ENCODE measurements around the gene GRM8. TPM values are rescaled to one million over a fixed set of nuclear protein-coding genes. Genes with fewer than 3 reads are reported as not detected.

Gene GRM8
- polyA plus RNA-seq, 2 of the 4 experiments (the other 2 are of a cell fraction) = 0.06 TPM; not detected in 1

DNA sequence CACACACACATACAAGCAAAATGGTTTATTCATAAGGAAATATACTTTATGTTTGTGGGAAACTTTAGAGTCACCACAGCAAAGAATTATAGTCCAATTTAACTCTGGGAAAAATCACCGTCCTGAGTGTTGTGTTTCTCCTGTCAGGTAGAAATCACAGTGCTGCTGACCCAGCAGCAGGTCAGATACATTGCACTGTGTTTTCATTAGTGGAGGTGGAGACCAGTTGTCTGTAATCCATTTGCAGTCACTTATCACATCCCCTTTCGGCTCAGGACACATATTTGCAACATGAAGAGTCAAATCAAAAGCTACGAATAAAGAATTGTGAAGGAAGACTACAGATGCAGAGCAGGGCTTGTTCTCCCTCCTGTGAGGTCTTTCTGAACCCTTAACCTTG, 799.6 kb downstream of the GRM8 start:
- 26% methylated on average over 3 of the region's 3 CpGs for WGBS (ENCODE audit: missing lambda C conversion rate)
- POLR2A ChIA-PET = no interaction called here
- CTCF ChIA-PET = no interaction called here
- FAIRE-seq = no peak
- no peak overlapping the region for H3K4me2 ChIP-seq
- no peaks in the 10 kb centered on the region for H3K4me1 ChIP-seq
- no peaks in the 10 kb centered on the region for H3K9me3 ChIP-seq
- DNase-seq (ENCODE audit: low read depth in 1 of 2, low spot score in 1 of 2) = no peak
- no peak for ATAC-seq
- TF ChIP-seq MAZ (IDR thresholded peaks at IDR 0.05; ENCODE audit: borderline replicate concordance, low read depth, low read length) (no peak), RNF2 (IDR thresholded peaks at IDR 0.05; ENCODE audit: borderline replicate concordance, low read depth) (no peak), FOXS1 (CRISPR knock-in tag; IDR thresholded peaks at IDR 0.05) (no peak), GATA3 (IDR thresholded peaks at IDR 0.05; ENCODE audit: borderline replicate concordance) (no peak), FOSL2 (IDR thresholded peaks at IDR 0.05) (no peak), FOSL2 (CRISPR knock-in tag; IDR thresholded peaks at IDR 0.05) (no peak), HOXA7 (CRISPR knock-in tag; IDR thresholded peaks at IDR 0.05) (no peak), ZFP36 (IDR thresholded peaks at IDR 0.05; ENCODE audit: borderline replicate concordance, partially characterized antibody) (no peak), PHF8 (IDR thresholded peaks at IDR 0.05; ENCODE audit: borderline replicate concordance, low read depth) (no peak), BHLHE40 (IDR thresholded peaks at IDR 0.05; ENCODE audit: low read depth, low read length) (no peak), HEYL (CRISPR knock-in tag; IDR thresholded peaks at IDR 0.05) (no peak), KDM5A (IDR thresholded peaks at IDR 0.05) (no peak)
- TF ChIP-seq, protein P1, sequence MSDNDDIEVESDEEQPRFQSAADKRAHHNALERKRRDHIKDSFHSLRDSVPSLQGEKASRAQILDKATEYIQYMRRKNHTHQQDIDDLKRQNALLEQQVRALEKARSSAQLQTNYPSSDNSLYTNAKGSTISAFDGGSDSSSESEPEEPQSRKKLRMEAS (IDR thresholded peaks at IDR 0.05) = no peak
- H3K27ac ChIP-seq = no peak overlapping the region
- no peak overlapping the region for H3K4me3 ChIP-seq

DNA sequence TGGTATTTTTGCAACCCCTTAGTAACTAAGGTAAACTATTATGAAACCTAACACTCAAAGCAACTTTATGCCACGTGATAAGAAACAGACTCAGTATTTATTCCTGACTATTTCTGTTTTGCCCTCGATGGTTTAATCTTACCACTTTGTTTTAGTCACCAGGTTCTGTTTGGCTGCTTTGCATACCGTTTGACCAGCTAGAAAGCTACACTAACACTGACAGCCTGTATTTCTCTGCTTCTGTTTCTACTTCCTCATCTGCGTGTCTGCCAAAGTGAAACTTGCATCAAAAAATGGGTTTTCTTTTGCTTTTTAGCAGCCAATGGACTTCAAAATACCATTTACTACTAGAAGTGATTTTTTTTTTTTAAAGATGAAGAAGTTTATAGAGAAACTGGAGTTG, 802.5 kb downstream of the GRM8 start:
- Histone ChIP-seq H3K4me2 (no peak overlapping the region), H3K27ac (no peak overlapping the region), H3K4me1 (no peaks in the 10 kb centered on the region), H3K4me3 (no peak overlapping the region), H3K9me3 (no peaks in the 10 kb centered on the region)
- 2% methylated on average over 4 of the region's 4 CpGs for WGBS (ENCODE audit: missing lambda C conversion rate)
- DNase-seq (ENCODE audit: low read depth in 1 of 2, low spot score in 1 of 2) (no peak), ATAC-seq (no peak), FAIRE-seq (no peak)
- TF ChIP-seq CHD2 (IDR thresholded peaks at IDR 0.05; ENCODE audit: low read length, partially characterized antibody) = no peak
- TF ChIP-seq, protein P2, sequence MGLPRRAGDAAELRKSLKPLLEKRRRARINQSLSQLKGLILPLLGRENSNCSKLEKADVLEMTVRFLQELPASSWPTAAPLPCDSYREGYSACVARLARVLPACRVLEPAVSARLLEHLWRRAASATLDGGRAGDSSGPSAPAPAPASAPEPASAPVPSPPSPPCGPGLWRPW (IDR thresholded peaks at IDR 0.05) = no peak
- TF ChIP-seq TFCP2L1 (CRISPR knock-in tag; IDR thresholded peaks at IDR 0.05) = no peak
- no peak for TF ChIP-seq EP300 (IDR thresholded peaks at IDR 0.05)
- no peak for TF ChIP-seq KDM5A (IDR thresholded peaks at IDR 0.05)
- TF ChIP-seq NPAS2 (CRISPR knock-in tag; IDR thresholded peaks at IDR 0.05; ENCODE audit: borderline replicate concordance) = no peak
- TF ChIP-seq NFE2L2 (conservative IDR thresholded peaks at IDR 0.05; ENCODE audit: low read length) = no peak
- TF ChIP-seq ZFP36 (IDR thresholded peaks at IDR 0.05; ENCODE audit: borderline replicate concordance, partially characterized antibody) = no peak
- TF ChIP-seq, protein P3, sequence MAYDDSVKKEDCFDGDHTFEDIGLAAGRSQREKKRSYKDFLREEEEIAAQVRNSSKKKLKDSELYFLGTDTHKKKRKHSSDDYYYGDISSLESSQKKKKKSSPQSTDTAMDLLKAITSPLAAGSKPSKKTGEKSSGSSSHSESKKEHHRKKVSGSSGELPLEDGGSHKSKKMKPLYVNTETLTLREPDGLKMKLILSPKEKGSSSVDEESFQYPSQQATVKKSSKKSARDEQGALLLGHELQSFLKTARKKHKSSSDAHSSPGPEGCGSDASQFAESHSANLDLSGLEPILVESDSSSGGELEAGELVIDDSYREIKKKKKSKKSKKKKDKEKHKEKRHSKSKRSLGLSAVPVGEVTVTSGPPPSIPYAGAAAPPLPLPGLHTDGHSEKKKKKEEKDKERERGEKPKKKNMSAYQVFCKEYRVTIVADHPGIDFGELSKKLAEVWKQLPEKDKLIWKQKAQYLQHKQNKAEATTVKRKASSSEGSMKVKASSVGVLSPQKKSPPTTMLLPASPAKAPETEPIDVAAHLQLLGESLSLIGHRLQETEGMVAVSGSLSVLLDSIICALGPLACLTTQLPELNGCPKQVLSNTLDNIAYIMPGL (CRISPR knock-in tag; IDR thresholded peaks at IDR 0.05; ENCODE audit: borderline replicate concordance) = no peak
- TF ChIP-seq HOXA7 (CRISPR knock-in tag; IDR thresholded peaks at IDR 0.05) = no peak
- POLR2A ChIA-PET = no interaction called here
- CTCF ChIA-PET = interaction anchor here (1.2 kb wide), 1 partner anchor 36 kb away, joined by 3 read pairs; no protein-coding TSS in a partner anchor

DNA sequence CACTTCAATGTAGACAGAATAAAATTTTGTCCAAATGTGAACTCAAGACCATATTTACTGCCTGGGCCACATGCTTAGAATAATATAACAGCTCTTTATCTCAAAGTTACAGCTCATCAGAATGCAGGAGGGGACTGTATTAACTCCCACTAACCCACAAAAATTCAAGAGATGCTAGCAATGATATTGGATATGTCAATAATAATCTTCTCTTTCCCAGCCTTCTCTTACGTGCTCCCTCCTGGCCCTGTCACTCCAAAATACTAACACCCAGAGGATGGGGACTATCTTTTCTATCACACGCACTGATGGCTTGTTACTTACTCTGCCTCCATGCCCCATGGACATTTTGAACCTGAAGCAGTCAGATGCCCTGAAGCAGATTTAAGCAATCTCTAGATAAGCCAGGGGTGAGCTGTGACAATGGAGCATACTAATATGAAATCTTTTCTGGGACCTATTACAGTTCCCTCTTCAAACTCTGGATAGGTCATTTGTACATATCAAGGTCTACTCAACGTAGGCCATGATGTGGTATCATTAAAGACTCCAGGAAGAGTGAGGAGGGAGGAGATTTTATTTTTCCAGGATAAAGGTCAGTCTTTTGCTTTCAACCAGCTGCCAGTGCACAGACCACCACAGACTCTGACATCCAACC, 803.0 kb downstream of the GRM8 start:
- CTCF ChIA-PET = interaction anchor here (1.2 kb wide), 1 partner anchor 35 kb away, joined by 3 read pairs; no protein-coding TSS in a partner anchor
- Histone ChIP-seq H3K9me3 (no peaks in the 10 kb centered on the region), H3K4me1 (no peaks in the 10 kb centered on the region), H3K4me3 (no peak overlapping the region), H3K27ac (no peak overlapping the region), H3K4me2 (no peak overlapping the region)
- no peak for DNase-seq (ENCODE audit: low read depth in 1 of 2, low spot score in 1 of 2)
- WGBS (ENCODE audit: missing lambda C conversion rate) = 27% methylated on average over 3 of the region's 3 CpGs
- TF ChIP-seq EHF (CRISPR knock-in tag; IDR thresholded peaks at IDR 0.05) = no peak
- no peak for TF ChIP-seq PHF8 (IDR thresholded peaks at IDR 0.05; ENCODE audit: borderline replicate concordance, low read depth)
- no peak for TF ChIP-seq ZSCAN20 (CRISPR knock-in tag; IDR thresholded peaks at IDR 0.05)
- TF ChIP-seq MAFK (IDR thresholded peaks at IDR 0.05; ENCODE audit: partially characterized antibody) = no peak
- no peak for TF ChIP-seq HDAC2 (IDR thresholded peaks at IDR 0.05)
- TF ChIP-seq, protein P4, sequence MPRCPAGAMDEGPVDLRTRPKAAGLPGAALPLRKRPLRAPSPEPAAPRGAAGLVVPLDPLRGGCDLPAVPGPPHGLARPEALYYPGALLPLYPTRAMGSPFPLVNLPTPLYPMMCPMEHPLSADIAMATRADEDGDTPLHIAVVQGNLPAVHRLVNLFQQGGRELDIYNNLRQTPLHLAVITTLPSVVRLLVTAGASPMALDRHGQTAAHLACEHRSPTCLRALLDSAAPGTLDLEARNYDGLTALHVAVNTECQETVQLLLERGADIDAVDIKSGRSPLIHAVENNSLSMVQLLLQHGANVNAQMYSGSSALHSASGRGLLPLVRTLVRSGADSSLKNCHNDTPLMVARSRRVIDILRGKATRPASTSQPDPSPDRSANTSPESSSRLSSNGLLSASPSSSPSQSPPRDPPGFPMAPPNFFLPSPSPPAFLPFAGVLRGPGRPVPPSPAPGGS (IDR thresholded peaks at IDR 0.05) = no peak
- TF ChIP-seq POLR2A (IDR thresholded peaks at IDR 0.05; ENCODE audit: low read length) = no peak
- TF ChIP-seq, protein P5, sequence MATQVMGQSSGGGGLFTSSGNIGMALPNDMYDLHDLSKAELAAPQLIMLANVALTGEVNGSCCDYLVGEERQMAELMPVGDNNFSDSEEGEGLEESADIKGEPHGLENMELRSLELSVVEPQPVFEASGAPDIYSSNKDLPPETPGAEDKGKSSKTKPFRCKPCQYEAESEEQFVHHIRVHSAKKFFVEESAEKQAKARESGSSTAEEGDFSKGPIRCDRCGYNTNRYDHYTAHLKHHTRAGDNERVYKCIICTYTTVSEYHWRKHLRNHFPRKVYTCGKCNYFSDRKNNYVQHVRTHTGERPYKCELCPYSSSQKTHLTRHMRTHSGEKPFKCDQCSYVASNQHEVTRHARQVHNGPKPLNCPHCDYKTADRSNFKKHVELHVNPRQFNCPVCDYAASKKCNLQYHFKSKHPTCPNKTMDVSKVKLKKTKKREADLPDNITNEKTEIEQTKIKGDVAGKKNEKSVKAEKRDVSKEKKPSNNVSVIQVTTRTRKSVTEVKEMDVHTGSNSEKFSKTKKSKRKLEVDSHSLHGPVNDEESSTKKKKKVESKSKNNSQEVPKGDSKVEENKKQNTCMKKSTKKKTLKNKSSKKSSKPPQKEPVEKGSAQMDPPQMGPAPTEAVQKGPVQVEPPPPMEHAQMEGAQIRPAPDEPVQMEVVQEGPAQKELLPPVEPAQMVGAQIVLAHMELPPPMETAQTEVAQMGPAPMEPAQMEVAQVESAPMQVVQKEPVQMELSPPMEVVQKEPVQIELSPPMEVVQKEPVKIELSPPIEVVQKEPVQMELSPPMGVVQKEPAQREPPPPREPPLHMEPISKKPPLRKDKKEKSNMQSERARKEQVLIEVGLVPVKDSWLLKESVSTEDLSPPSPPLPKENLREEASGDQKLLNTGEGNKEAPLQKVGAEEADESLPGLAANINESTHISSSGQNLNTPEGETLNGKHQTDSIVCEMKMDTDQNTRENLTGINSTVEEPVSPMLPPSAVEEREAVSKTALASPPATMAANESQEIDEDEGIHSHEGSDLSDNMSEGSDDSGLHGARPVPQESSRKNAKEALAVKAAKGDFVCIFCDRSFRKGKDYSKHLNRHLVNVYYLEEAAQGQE (IDR thresholded peaks at IDR 0.05) = no peak
- TF ChIP-seq FOSB (CRISPR knock-in tag; IDR thresholded peaks at IDR 0.05) = no peak
- POLR2A ChIA-PET = no interaction called here
- ATAC-seq = no peak
- FAIRE-seq = no peak
